SK-N-SH treated with all-trans-retinoic acid at 6 μM for 48 hours (cell line): ENCODE measurements around the gene SH3PXD2B.

Experiments
- ATAC-seq: fragments of 200-7000 bp; cut with Tn5 transposase; 3 replicates; pipeline ENCODE4 v1.9.1; 2020; ENCODE audit warnings: mild to moderate bottlenecking, moderate library complexity
- ARNTL ChIP-seq: fragments of 450-650 bp; formaldehyde crosslinking; IDR thresholded peaks from 2 replicates; pipeline ENCODE4 v1.5.0; 2020; ENCODE audit warnings: low read depth, mild to moderate bottlenecking, moderate library complexity, borderline replicate concordance
- CSDC2 ChIP-seq: fragments of 250-450 bp; sonication (Bioruptor Pico); IDR thresholded peaks from 2 replicates; pipeline ENCODE4 v1.5.0; 2020; ENCODE audit warnings: mild to moderate bottlenecking, moderate library complexity
- ESRRG ChIP-seq: fragments of 250-450 bp; sonication (Bioruptor Pico); IDR thresholded peaks from 2 replicates; pipeline ENCODE4 v1.6.1; 2021; ENCODE audit warnings: mild to moderate bottlenecking
- GLIS3 ChIP-seq: fragments of 250-450 bp; sonication (Bioruptor Pico); IDR thresholded peaks from 2 replicates; pipeline ENCODE4 v1.5.0; 2020; ENCODE audit warnings: mild to moderate bottlenecking, moderate library complexity
- ISL1 ChIP-seq: fragments of 250-450 bp; sonication (Bioruptor Pico); IDR thresholded peaks from 2 replicates; pipeline ENCODE4 v2.1.2; 2022; ENCODE audit warnings: mild to moderate bottlenecking, moderate library complexity
- OSR1 ChIP-seq: fragments of 250-450 bp; sonication (Bioruptor Pico); IDR thresholded peaks from 2 replicates; pipeline ENCODE4 v1.8.0; 2022; ENCODE audit warnings: moderate library complexity, mild to moderate bottlenecking, inconsistent platforms
- PPARA ChIP-seq: fragments of 250-450 bp; sonication (Bioruptor Pico); IDR thresholded peaks from 2 replicates; pipeline ENCODE4 v1.5.0; 2020; ENCODE audit warnings: mild to moderate bottlenecking, borderline replicate concordance
- RARB ChIP-seq: fragments of 250-450 bp; sonication (Bioruptor Pico); IDR thresholded peaks from 2 replicates; pipeline ENCODE4 v1.8.0; 2021; ENCODE audit warnings: mild to moderate bottlenecking, moderate library complexity
- SNAI2 ChIP-seq: fragments of 250-450 bp; sonication (Bioruptor Pico); IDR thresholded peaks from 2 replicates; pipeline ENCODE4 v1.5.0; 2020; ENCODE audit warnings: mild to moderate bottlenecking, moderate library complexity
- TCF4 ChIP-seq: fragments of 250-450 bp; sonication (Bioruptor Pico); IDR thresholded peaks from 2 replicates; pipeline ENCODE4 v1.8.0; 2021; ENCODE audit warnings: mild to moderate bottlenecking, moderate library complexity, borderline replicate concordance
- TOX ChIP-seq: fragments of 250-450 bp; sonication (Bioruptor Pico); IDR thresholded peaks from 2 replicates; pipeline ENCODE4 v1.8.0; 2021; ENCODE audit warnings: mild to moderate bottlenecking, moderate library complexity, borderline replicate concordance
- ZC3H10 ChIP-seq: fragments of 250-450 bp; sonication (Bioruptor Pico); IDR thresholded peaks from 2 replicates; pipeline ENCODE4 v1.5.1; 2021; ENCODE audit warnings: mild to moderate bottlenecking, moderate library complexity
- ZFP3 ChIP-seq: fragments of 250-450 bp; sonication (Bioruptor Pico); IDR thresholded peaks from 2 replicates; pipeline ENCODE4 v1.5.0; 2020; ENCODE audit warnings: mild to moderate bottlenecking, moderate library complexity
- ZFP30 ChIP-seq: fragments of 450-650 bp; formaldehyde crosslinking; IDR thresholded peaks from 2 replicates; pipeline ENCODE4 v1.5.0; 2022; ENCODE audit warnings: mild to moderate bottlenecking, moderate library complexity
- ZNF565 ChIP-seq: fragments of 450-650 bp; formaldehyde crosslinking; conservative IDR thresholded peaks from 2 replicates; pipeline ENCODE4 v1.5.0; 2020; ENCODE audit warnings: low read depth, mild to moderate bottlenecking, moderate library complexity
- ZNF70 ChIP-seq: fragments of 450-650 bp; formaldehyde crosslinking; IDR thresholded peaks from 2 replicates; pipeline ENCODE4 v1.5.0; 2020; ENCODE audit warnings: mild to moderate bottlenecking, moderate library complexity
- ZNF8 ChIP-seq: fragments of 450-650 bp; formaldehyde crosslinking; IDR thresholded peaks from 2 replicates; pipeline ENCODE4 v1.5.0; 2020; ENCODE audit warnings: mild to moderate bottlenecking, moderate library complexity
- TF ChIP-seq, protein P1 (sequence below): fragments of 250-450 bp; sonication (Bioruptor Pico); IDR thresholded peaks from 2 replicates; pipeline ENCODE4 v1.5.1; 2021; ENCODE audit warnings: mild to moderate bottlenecking, moderate library complexity
- TF ChIP-seq, protein P2 (sequence below): fragments of 250-450 bp; sonication (Bioruptor Pico); IDR thresholded peaks from 2 replicates; pipeline ENCODE4 v1.5.0; 2020; ENCODE audit warnings: mild to moderate bottlenecking, moderate library complexity
- TF ChIP-seq, protein P3 (sequence below): fragments of 250-450 bp; sonication (Bioruptor Pico); IDR thresholded peaks from 2 replicates; pipeline ENCODE4 v1.5.1; 2020; ENCODE audit warnings: low read depth, mild to moderate bottlenecking, moderate library complexity
- TF ChIP-seq, protein P4 (sequence below): fragments of 250-450 bp; sonication (Bioruptor Pico); IDR thresholded peaks from 2 replicates; pipeline ENCODE4 v1.8.0; 2021; ENCODE audit warnings: low read depth, mild to moderate bottlenecking, moderate library complexity, borderline replicate concordance

Gene SH3PXD2B

DNA sequence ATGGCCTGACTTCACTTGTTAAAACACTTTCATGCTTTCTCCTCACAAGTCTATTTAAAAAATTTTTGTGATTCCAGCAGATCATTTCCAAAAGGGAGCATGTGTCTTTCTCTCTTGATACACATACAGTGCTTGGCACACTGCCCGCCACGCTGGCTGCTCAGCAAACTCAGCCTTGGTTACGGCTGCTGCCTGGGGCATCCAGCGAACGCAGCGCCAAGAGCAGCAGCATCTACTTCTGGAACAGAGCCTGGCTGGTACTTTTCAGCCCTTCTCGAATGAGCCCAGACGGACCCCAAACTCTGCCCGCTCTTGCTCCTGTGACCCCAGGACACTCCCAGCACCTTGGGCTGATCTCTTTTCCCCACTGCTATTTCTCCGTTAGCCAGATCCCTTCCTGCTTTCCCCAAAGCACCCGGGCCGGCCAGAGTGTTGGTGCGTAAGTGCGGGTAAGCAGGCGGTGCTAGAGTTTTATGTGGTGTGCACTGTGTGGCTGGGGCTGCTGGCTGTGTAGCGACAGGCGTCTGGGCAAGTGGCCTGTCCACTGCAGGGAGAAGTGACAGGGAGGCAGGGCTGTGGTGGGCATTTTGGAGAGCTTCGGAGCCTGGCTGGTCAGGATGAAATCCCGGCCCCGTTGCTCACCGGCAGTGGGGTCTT is 73.2 kb downstream of the SH3PXD2B start:
- TF ChIP-seq, protein P1, sequence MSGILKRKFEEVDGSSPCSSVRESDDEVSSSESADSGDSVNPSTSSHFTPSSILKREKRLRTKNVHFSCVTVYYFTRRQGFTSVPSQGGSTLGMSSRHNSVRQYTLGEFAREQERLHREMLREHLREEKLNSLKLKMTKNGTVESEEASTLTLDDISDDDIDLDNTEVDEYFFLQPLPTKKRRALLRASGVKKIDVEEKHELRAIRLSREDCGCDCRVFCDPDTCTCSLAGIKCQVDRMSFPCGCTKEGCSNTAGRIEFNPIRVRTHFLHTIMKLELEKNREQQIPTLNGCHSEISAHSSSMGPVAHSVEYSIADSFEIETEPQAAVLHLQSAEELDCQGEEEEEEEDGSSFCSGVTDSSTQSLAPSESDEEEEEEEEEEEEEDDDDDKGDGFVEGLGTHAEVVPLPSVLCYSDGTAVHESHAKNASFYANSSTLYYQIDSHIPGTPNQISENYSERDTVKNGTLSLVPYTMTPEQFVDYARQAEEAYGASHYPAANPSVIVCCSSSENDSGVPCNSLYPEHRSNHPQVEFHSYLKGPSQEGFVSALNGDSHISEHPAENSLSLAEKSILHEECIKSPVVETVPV (CRISPR knock-in tag), result no peak
- no peak for TF ChIP-seq ESRRG (CRISPR knock-in tag)
- TF ChIP-seq ZNF565, result no peak
- no peak for TF ChIP-seq ARNTL (CRISPR knock-in tag)
- TF ChIP-seq, protein P2, sequence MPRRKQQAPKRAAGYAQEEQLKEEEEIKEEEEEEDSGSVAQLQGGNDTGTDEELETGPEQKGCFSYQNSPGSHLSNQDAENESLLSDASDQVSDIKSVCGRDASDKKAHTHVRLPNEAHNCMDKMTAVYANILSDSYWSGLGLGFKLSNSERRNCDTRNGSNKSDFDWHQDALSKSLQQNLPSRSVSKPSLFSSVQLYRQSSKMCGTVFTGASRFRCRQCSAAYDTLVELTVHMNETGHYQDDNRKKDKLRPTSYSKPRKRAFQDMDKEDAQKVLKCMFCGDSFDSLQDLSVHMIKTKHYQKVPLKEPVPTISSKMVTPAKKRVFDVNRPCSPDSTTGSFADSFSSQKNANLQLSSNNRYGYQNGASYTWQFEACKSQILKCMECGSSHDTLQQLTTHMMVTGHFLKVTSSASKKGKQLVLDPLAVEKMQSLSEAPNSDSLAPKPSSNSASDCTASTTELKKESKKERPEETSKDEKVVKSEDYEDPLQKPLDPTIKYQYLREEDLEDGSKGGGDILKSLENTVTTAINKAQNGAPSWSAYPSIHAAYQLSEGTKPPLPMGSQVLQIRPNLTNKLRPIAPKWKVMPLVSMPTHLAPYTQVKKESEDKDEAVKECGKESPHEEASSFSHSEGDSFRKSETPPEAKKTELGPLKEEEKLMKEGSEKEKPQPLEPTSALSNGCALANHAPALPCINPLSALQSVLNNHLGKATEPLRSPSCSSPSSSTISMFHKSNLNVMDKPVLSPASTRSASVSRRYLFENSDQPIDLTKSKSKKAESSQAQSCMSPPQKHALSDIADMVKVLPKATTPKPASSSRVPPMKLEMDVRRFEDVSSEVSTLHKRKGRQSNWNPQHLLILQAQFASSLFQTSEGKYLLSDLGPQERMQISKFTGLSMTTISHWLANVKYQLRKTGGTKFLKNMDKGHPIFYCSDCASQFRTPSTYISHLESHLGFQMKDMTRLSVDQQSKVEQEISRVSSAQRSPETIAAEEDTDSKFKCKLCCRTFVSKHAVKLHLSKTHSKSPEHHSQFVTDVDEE (CRISPR knock-in tag), result no peak
- TF ChIP-seq ZNF8, result no peak
- TF ChIP-seq, protein P3, sequence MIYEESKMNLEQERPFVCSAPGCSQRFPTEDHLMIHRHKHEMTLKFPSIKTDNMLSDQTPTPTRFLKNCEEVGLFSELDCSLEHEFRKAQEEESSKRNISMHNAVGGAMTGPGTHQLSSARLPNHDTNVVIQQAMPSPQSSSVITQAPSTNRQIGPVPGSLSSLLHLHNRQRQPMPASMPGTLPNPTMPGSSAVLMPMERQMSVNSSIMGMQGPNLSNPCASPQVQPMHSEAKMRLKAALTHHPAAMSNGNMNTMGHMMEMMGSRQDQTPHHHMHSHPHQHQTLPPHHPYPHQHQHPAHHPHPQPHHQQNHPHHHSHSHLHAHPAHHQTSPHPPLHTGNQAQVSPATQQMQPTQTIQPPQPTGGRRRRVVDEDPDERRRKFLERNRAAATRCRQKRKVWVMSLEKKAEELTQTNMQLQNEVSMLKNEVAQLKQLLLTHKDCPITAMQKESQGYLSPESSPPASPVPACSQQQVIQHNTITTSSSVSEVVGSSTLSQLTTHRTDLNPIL, result no peak
- TF ChIP-seq CSDC2 (CRISPR knock-in tag), result no peak
- TF ChIP-seq ZFP30 (CRISPR knock-in tag), result no peak
- no peak for TF ChIP-seq ZC3H10
- no peak for TF ChIP-seq RARB
- TF ChIP-seq, protein P4, sequence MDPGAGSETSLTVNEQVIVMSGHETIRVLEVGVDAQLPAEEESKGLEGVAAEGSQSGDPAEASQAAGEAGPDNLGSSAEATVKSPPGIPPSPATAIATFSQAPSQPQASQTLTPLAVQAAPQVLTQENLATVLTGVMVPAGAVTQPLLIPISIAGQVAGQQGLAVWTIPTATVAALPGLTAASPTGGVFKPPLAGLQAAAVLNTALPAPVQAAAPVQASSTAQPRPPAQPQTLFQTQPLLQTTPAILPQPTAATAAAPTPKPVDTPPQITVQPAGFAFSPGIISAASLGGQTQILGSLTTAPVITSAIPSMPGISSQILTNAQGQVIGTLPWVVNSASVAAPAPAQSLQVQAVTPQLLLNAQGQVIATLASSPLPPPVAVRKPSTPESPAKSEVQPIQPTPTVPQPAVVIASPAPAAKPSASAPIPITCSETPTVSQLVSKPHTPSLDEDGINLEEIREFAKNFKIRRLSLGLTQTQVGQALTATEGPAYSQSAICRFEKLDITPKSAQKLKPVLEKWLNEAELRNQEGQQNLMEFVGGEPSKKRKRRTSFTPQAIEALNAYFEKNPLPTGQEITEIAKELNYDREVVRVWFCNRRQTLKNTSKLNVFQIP (CRISPR knock-in tag), result no peak
- TF ChIP-seq TCF4 (CRISPR knock-in tag), result no peak
- TF ChIP-seq ISL1 (CRISPR knock-in tag), result no peak
- TF ChIP-seq ZNF70 (CRISPR knock-in tag), result no peak
- peak; percentile 29; the same call in 2 of the 3 replicates for ATAC-seq

DNA sequence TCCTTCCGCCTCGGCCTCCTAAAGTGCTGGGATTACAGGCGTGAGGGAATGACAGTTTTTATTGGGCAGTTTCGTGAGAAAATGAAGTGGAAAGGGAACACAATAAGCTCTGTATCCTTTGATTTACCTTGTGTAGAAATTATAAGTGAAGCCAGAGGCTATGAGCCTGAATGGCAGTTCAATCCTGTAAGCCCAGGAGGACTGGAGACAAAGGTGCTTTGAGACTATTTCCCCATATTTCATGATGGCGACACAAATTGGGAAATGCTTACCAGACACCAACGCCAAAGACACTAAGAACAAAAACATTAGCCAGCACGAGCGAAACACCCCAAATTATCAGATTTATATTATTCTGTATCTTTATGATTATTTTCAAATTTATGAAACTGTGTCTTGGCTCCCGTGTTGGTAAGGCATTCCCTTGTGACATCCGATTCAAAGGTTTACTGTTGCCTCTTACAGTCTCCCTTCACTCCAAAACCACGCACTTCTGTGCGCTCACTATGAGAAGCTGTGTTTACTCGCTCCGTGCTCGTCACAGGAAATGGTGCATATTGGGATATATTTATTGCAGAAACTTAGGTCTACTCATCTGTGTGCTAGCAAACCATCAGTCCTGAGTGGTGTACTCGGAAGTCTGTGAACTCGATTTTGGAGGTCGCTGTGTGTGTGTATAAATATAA is 73.9 kb downstream of the SH3PXD2B start:
- no peak for ATAC-seq
- no peak for TF ChIP-seq PPARA
- no peak for TF ChIP-seq RARB
- TF ChIP-seq, protein P3, result no peak
- no peak for TF ChIP-seq CSDC2 (CRISPR knock-in tag)
- TF ChIP-seq ARNTL (CRISPR knock-in tag), result no peak
- TF ChIP-seq OSR1 (CRISPR knock-in tag), result no peak
- TF ChIP-seq, protein P1 (CRISPR knock-in tag), result no peak
- TF ChIP-seq TOX (CRISPR knock-in tag), result no peak
- TF ChIP-seq ZNF565, result no peak
- TF ChIP-seq ISL1 (CRISPR knock-in tag), result no peak
- TF ChIP-seq, protein P4 (CRISPR knock-in tag), result no peak
- no peak for TF ChIP-seq ESRRG (CRISPR knock-in tag)
- TF ChIP-seq, protein P2 (CRISPR knock-in tag), result no peak
- no peak for TF ChIP-seq ZFP3
- no peak for TF ChIP-seq SNAI2 (CRISPR knock-in tag)
- no peak for TF ChIP-seq GLIS3 (CRISPR knock-in tag)
